DMS79 (cell line): ENCODE data around the gene CC2D1B.

Experiments used
- DNase-seq: peaks from one replicate; lab custom pipeline; 2025; lab: John Stamatoyannopoulos, UW

Gene CC2D1B

DNA sequence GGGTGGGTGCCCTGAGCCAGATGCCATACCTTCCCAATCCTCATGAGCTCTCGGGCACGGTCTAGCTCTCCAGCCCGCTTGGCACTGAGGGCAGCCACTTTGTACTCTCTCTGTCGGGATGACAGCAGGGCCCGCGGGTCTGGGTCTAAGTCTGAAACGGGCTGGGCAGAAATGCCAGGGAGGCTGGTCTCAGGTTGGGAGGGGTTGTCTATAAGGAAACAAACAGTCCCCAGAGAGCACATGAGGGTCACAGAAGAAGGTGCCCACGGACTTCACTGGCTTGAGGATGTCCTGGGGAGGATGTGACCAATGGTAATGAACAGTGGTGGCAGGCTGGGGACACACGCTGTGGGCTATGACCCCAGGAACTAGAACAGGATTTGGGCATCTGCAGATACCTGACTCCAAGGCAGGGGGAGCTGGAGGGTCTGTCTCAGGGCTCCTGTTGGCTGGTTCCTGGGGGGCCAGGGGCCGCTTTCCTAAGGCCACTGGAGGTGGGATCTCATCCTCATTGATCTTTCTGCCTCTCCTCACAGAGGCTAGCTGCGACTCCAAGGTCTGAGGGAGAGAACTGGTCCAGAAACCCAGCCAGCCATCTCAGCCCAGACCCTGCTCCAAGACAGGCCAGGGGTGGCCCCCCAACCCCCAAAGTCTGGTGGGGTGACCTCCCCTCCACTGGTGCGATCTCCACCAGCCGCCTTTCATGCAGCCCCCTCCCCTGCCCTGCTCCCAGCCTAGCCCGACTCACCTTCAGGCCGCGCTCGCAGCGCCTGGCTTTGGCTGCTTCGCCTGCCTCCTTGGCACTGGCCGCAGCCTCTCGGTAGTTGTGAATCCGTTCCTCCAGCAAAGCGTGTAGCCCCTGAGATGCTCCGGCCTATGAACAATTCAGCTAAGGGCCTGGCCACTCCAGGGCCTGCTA is 6.1 kb downstream of the CC2D1B start:
- no peak for DNase-seq

DNA sequence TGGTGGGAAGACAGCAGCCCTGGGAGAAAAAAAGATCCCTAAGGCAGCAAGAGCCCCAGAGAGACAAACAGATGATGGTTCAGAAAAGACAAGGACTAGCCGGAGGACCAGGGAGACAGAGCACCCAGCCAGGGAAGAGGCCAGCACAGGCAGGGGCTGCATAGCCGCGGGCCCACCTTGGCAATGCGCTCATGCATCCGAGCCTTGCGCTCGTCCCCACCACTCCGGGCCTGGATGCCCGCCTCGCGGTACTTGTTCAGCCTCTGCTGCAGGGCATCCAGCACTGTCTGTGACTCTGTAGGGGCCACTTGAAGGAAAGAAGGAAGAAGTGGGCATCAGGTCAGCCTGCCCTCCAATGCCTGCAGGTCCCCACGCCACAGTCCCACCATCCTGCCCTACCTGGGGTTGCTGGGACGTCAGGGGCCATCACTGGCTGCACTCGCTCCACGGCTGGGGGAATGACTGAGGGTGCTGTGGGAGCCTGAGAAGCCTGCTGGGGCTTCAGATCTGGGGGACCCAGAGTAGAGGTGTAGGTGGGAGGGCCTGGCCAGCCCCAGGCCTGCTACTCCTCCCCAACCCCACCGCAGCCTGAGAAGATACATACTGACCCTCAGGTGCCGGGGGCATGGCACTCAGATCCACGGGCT is 7.0 kb downstream of the CC2D1B start:
- no peak for DNase-seq

DNA sequence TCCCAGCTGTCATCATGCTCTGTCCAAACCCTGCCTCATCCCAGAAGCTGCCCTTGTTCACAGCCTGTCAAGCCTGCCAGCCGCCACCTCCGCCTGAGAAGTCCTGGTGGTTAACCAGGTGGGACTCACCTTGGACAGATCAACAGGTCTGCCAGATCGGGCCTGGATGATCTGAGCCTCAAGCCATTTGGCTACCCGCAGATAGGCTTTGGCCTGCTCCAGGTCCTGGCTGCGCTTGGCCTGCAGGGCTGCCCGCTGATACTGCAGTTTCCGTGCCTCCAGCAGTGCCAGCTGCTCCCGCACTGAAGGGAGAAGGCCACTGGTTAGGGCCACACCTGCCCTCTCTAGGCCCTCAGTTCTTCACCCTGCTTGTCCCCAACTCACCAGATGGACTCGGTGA is 8.6 kb downstream of the CC2D1B start:
- no peak for DNase-seq

DNA sequence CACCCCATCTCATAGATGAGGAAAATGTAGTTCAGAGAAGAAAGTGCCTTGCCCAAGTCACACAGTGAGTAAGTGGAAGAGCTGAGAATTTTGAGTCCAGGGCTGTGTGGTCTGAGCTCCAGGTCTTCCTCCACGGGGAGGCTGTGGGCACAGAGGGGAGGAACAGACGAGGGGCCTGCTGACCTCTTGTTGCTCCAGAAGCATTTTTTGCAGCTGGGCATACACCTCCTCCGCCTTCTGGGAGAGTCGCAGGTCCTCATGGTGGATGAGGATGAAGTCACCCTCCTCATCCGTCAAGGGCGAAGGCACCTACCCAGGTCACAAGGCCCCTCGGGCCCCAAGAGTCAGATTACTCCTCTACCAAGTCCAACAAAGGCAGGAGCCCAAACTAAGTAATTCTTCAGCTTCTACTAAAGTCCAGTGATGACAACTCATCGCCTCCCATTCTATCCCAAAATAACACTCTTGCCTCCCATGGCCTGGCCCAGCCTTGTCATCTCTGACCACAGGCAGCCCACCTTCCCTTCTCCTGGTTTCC is 9.1 kb downstream of the CC2D1B start:
- no peak for DNase-seq

DNA sequence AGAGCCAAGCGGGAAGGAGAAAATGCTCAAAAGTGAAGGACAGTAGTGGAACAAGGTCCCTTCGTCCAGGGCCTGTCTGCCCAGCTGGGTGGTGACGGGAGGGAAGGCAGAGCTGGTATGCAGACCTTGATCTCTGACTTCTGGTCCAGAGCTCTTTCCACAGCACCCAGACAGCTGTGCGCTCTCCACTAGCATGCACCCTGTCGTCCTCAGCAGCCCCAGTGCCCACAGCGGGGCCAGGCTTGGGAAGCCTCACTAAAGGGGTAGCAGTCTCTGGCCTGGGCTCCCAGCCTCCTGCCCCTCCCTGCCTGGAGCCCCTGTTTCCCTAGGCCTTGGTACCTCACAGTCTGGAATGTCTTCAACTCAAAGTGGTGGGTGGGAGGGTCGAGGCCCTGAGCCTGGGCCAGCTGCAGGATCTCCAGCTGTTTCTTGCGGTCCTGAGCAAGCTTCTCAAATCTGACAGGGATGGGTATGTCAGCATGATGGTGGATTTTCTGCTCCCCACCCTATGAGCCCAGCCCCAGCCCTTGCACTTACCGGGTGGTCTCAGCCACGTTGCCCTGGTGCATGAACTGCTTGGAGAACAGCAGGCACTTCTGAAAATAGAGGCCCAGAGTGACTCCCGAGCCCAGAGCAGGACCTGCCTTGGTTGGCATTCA is 10.0 kb downstream of the CC2D1B start:
- no peak for DNase-seq

DNA sequence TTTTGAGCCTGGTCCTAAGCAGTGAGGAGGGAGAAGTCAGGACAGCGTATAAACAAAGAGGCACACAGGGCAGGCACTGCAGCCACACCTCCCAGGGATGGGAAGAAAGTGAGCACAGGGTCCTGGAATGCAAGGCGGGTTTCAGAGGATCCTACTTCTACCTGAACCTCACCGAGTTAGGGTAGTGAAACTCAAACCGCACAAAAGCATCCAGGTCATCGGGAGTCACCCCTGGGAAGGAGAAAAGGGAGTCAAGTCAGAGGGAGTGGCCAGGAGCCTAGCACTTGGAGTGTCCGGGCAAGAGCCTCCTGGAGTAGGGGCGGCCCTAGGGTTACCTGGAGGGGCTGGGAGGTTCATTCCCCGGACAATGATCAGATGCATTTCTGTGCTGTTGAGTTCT is 10.6 kb downstream of the CC2D1B start:
- no peak for DNase-seq

DNA sequence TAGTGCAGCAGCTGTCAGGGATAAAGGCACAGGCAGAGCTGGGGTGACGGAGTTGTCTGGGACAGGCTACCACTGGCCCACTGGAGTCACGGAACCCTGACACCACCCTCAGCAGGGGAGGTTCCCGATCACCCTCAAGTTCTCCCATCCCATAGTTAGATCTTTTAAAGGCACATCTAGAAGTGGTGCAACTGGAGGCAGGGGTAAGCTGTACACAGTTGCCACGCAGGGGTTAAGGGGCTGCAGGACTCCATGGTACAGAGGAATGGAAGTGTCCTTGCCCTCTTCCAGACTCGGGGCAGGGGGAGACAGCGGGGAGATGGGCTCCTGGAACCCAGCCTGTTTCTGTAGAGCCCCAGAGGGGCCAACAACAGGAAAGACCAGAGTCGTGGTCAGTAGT is 13.3 kb downstream of the CC2D1B start:
- DNase-seq = no peak

DNA sequence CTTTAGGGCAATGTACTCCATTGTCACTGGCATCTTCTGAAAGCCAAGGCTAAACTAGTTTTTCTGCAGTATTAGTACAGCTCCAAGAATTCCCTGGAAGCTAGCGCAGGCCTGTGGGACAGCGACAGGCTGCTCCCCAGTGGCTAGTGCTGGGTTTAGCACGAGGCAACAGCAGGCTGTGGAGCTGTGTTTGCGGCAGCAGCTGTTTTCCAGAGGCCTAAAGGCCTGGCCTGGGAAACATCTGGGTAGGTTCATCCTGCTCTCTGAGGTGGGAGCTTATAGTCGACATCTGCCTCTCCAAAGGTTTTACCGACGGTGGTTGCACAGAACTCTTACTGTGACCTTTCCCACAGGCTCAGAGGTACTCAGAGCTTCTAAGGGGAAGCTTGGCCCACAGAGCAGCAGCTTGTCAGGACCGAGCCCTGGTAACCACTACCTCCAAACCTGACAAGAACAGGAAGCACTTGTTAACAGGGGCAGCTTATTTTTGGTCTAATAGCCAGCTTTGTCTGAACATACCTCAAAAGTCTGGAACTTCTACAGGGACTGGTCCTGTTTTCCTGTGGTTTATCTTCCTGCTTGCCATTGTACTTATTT is 17.2 kb downstream of the CC2D1B start:
- no peak for DNase-seq

DNA sequence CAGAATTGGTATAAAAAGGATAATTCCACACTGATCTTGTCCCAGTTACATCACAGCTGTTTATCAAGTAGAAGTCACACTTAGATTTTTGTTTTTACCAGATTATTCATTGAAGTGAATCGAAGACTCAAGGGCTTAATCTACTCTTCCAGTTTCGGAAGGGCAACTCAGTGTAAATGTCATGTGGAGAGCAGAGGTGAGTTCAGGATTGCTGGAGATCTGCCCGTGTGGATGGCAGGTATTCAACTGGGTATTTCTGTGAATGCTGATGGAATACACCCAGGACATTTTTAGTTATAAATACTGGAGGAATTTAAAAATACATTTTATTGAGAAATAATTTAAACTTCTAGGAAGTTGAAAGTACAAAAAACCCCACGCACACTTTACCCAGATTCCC is 19.4 kb downstream of the CC2D1B start:
- DNase-seq = no peak

DNA sequence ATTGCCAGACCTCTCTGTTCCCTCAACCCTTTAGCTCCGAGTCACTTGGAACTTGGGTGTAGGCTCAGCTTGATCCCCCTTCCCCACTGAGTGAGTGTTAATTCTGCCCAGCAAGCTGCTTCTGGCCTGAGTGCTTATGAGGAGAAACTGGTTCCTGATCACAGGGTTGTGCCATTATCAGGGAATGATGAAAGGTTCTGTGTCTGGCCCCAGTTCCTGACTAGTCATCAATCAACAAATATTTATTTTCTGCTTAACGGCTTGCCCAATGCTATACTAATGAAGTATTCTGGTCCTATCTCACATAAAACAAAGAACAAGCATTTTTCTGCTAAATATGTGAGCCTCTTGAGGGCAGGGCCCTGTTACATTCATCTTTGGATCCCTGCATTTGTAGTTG is 20.8 kb downstream of the CC2D1B start:
- DNase-seq = no peak

DNA sequence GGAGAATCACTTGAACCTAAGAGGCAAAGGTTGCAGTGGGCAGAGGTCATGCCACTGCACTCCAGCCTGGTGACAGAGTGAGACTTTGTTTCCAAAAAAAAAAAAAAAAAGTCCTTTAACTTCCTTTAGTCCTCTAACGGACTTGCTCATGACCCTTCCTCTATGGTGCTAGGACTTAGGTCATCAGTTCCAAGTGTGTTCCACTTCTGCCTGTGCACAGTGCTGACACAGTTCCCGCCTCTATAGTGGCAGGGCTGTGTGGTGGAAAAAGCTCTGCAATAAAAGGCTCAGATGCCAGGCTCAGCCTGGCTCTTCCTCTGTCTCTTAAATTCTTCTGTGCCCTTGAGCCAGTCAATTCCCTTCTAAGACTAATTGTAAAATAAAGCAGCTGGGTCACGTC is 22.0 kb downstream of the CC2D1B start:
- no peak for DNase-seq

DNA sequence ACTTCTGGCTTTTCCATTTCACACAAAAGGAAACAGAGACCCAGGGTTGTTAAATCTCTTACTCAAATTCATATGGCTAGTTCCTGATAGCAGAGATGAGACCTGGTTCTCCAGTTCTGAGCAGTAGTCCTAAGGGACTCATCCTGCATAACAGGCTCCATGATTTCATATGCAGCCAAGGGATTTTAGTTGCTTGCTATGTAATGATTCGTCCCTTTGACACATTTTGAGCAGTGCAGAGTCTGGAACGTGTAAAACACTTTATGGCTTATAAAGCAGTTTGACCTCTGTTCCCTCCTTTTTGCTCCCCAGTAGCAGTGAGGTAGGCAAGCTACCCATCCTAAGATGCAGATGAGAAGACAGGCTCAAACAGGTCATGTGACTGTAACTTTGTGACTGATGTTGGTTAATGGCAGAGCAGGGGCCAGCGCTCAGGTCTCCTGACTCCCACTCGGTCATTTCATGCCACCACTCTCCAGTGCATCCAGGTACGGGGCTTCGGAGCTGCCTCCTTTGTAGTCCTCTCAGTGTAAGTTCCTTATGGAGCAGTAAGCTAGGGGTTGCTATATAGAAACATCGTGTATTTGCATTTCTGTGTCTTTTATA is 24.2 kb downstream of the CC2D1B start:
- DNase-seq = no peak

DNA sequence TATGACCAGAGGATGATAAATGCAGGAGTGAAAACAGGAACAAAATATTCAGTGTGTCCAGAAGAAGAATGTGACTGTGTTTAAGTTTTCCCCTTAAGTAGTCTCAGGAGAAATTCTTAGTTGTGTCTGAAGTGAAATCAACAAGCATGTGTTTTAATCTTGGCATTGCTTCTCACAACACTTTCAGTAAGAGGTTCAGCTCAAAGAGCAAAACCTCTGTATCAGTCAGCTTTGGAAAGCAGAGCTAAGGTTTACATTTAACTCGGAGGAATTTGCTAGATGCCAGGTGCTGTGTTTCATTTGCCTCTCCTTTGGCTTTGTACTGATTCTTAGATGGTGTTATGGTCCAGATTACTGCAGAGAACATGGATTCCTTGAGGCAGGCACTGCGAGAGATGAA is 28.6 kb downstream of the CC2D1B start:
- peak; percentile 3 for DNase-seq

DNA sequence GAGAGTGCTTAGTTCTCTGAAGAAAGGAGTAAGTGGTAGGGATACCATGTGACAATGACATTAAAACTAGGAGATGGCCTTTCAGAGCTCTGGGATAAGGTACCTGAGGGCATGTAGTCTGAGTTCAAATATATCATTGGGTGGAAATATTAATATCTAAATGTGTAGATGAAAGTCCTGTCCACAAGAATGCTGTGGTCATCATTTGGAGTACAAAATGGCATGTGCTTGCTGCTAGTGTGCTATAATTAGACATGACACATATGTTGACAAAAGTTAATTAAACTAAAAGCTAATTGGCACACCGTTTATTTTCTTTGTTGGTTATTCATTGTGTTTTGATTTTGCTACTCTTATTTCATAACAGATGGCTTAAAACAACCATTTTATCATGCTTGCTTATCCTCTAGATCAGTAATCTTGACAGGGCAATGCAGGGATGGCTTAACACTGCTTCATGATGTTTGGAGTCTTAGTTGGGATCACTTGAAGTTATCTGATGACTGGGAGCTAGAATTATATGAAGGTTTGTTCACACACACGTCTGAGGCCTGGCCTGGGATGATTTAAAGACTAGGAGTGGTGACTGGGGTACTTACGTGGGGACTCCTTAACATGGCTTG is 31.0 kb downstream of the CC2D1B start:
- no peak for DNase-seq

DNA sequence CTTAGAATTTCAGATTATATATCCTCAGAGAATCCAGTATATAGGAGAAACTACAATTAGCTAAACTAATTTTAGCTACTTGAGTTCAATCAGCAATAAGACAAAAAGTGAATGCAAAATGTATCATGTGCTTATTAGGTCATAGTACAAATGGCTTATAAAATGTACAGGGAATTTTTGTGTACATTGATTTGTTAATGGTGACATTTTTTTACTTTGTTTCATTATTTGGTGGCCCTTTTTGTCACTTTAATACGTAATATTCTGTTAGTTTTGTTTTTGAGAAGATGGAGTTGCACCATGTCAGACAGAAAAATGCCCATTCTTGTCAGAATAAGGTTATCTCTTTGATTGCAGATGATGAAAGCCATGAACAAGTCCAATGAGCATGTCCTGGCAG is 33.6 kb downstream of the CC2D1B start:
- DNase-seq = no peak

DNA sequence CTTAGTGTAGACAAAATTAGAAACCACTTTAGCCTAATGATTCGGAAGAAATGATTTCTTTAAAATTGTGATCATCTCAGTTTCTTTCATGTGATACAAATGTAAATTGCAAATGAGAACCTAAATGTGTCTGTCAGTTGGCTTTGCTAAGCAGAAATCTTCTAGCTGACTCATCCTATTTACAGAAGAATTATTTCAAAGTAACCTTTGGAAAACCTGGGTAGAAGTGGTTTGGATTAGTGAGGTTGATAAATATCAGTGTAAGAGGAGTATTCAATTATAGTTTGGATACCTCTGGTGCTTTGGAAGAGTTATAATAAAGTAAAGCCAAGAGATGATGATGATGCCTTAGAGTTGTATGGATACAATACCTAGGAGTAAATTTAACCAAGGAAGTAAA is 37.4 kb downstream of the CC2D1B start:
- DNase-seq = no peak

DNA sequence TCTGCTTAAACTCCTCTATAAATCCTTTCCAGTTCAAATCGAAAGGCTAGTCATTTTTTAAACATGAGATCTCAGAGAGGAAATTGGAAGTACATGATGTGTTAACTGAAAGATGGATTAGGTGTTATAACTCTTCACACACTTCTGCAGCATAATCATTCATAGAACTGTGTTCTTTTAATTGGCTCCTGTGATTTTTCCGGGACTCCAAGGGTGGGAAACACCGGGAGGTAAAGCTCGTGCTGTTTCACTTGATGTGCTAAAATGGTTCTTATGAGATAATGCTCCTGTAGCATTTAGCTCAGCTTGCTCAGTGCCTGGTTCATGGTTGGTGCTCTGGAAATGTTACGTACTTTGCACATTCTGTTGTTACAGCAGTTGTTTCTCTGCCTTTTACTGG is 40.2 kb downstream of the CC2D1B start:
- DNase-seq = no peak

DNA sequence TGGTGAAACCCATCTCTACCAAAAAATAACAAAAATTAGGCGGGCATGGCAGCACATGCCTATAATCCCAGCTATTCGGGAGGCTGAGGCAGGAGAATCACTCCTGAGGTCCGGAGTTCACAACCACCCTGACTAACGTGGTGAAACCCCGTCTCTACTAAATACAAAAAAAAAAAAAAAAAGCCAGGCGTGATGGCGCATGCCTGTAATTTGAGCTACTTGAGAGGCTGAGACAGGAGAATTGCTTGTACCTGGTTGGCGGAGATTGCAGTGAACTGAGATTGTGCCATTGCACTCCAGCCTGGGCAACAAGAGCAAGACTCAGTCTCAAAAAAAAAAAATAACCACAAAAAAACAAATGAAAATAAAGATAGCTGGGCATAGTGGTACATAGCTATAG is 42.3 kb downstream of the CC2D1B start:
- DNase-seq = peak; percentile 5

DNA sequence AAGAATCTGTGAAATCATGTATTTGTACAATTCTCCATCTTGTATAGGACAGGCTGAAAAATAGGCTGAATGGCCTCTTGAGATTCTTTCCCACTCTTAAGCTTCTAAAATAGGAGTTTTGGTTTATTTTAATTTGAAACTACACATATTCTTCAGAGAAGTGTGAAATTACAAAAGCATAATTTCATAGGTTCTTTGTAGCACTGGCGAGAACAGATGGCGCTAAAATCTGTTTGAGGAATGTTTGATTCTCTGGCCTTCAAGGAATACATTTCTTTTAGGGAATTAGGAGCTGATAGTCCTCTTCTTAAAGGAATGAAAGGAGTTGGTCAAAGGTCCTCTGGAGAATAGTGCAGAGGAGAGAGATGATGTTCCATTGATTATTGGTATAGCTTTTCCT is 44.9 kb downstream of the CC2D1B start:
- no peak for DNase-seq

DNA sequence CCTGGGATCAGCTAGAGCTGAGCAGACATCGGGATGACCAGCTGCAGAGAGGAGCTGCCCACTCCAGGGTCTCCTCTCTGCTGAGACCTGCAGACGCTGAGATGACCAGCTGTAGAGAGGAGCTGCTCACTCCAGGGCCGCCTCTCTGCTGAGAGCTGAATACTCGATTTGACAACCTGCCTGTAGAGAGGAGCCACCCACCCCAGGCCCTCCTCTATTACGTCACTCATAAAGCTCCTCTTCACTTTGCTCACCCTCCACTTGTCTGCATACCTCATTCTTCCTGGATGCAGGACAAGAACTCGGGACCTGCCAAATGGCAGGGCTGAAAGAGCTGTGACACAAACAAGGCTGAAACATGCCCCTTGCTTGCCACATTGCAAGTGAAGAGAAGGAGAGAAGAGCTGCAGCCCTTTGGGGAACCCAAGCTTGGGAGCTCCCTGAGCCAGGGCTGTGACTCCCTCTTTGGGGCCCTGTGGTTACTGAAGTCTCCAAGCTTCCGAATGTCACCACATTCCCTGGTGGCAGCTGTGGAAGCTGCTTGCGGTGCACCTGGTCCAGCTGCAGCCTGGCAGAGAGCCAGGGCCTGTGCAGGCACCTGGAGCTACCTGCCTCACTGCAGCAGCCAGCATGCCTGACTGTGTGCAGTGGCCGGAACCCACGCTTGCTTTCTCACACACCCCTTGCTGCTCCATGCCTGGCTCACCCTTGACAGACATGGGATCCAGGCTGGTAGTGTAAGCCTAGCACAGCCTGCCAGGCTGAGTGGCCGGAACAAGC is 59.6 kb downstream of the CC2D1B start:
- peak; percentile 58 for DNase-seq
